Hepatocyte (in vitro differentiated cells): ENCODE results near the gene CR2. TPM values are rescaled to one million over a fixed set of nuclear protein-coding genes. Genes with fewer than 3 reads are reported as not detected.

Experiments
- DNase-seq: peaks from one replicate; pipeline ENCODE4 v3.0.0-alpha.2; 2016; ENCODE audit warnings: low spot score
- H2AFZ ChIP-seq: fragments of 200-600 bp; sonication (generic); 2 replicates; pipeline ENCODE4 v1.6.0; 2016; ENCODE audit warnings: antibody characterized with exemption, mild to moderate bottlenecking
- H3K27ac ChIP-seq: fragments of 200-600 bp; sonication (generic); 2 replicates; pipeline ENCODE4 v1.5.1; 2016; ENCODE audit warnings: mild to moderate bottlenecking
- H3K27me3 ChIP-seq: fragments of 200-600 bp; sonication (generic); 2 replicates; pipeline ENCODE4 v1.6.1; 2016
- H3K36me3 ChIP-seq: fragments of 200-600 bp; sonication (generic); replicated peaks from 2 replicates; pipeline ENCODE4 v1.5.1; 2016; ENCODE audit warnings: low read depth; ENCODE audit not compliant: insufficient read depth
- H3K4me1 ChIP-seq: fragments of 200-600 bp; sonication (generic); 2 replicates; pipeline ENCODE4 v1.5.1; 2016; ENCODE audit warnings: mild to moderate bottlenecking, moderate library complexity; ENCODE audit not compliant: insufficient read depth
- H3K4me2 ChIP-seq: fragments of 200-600 bp; sonication (generic); 2 replicates; pipeline ENCODE4 v1.6.0; 2016
- H3K4me3 ChIP-seq: fragments of 200-600 bp; sonication (generic); 2 replicates; pipeline ENCODE4 v1.5.1; 2016; ENCODE audit warnings: mild to moderate bottlenecking
- H3K79me2 ChIP-seq: fragments of 200-600 bp; sonication (generic); 2 replicates; pipeline ENCODE4 v1.6.0; 2017; ENCODE audit warnings: mild to moderate bottlenecking
- H3K9me2 ChIP-seq: fragments of 200-600 bp; sonication (generic); replicated peaks from 2 replicates; pipeline ENCODE4 v1.6.0; 2017; ENCODE audit warnings: mild to moderate bottlenecking; ENCODE audit not compliant: insufficient read depth
- H3K9me3 ChIP-seq: fragments of 200-600 bp; sonication (generic); 2 replicates; pipeline ENCODE4 v1.5.1; 2016; ENCODE audit warnings: low read depth, mild to moderate bottlenecking
- H4K20me1 ChIP-seq: fragments of 200-600 bp; sonication (generic); 2 replicates; pipeline ENCODE4 v1.6.0; 2016; ENCODE audit warnings: mild to moderate bottlenecking; ENCODE audit not compliant: insufficient read depth, poor library complexity, severe bottlenecking
- CTCF ChIP-seq: fragments of 200-600 bp; sonication (generic); IDR thresholded peaks from 2 replicates; pipeline ENCODE4 v1.5.1; 2016; ENCODE audit warnings: antibody characterized with exemption, mild to moderate bottlenecking; ENCODE audit not compliant: poor library complexity
- EZH2 ChIP-seq: fragments of 200-600 bp; sonication (generic); IDR thresholded peaks from 2 replicates; pipeline ENCODE4 v1.6.1; 2016; ENCODE audit warnings: antibody characterized with exemption, mild to moderate bottlenecking, borderline replicate concordance
- EZH2phosphoT487 ChIP-seq: fragments of 200-600 bp; sonication (generic); IDR thresholded peaks from one replicate; pipeline ENCODE4 v1.6.1; 2018; ENCODE audit warnings: antibody characterized with exemption, mild to moderate bottlenecking, low read depth, moderate library complexity; ENCODE audit not compliant: unreplicated experiment, severe bottlenecking
- WGBS: methylation state at CpG from one replicate; pipeline ENCODE4 v1.1.6; 2016; ENCODE audit warnings: low lambda C conversion rate; ENCODE audit errors: missing lambda C conversion rate; 5-methylcytosine and 5-hydroxymethylcytosine counted together
- polyA plus RNA-seq: library from polyadenylated mRNA; unstranded; fragments of >200 nt; fragmentation: Nextera tagmentation; extraction: Ambion mirVana; gene quantifications from 2 replicates; pipeline ENCODE4 v1.2.1, GENCODE V29; 2016
- total RNA-seq: library from RNA; depleted of rRNA; stranded (reverse); fragments of >200 nt; gene quantifications from 2 replicates; pipeline ENCODE4 v1.2.3, GENCODE V29; 2014

CR2 gene
- total and polyA plus RNA-seq, 2 experiments from 2014 or later = 0.17 TPM; not detected in 1

DNA sequence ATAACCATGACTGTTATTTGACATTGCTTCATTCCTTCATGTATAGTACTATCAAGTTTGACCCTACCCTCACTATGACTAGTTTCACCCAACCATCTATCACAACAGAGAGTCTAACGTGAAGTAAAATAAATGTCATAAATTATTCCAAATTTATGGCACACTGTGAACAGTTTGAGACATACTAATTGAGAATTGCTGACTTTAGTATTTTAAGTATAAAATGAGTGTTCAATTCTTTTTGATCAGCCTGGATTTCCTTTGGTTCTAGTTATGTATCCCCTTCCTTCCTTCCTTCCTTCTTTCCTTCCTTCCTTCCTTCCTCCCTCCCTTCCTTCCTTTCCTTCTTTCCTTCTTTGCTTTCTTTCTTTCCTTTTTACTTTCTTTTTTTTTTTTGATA is 56.3 kb downstream of the CR2 start:
- no peak for TF ChIP-seq CTCF
- TF ChIP-seq EZH2phosphoT487 = no peak
- no peak for TF ChIP-seq EZH2
- Histone ChIP-seq H3K9me2 (no peaks in the 10 kb centered on the region), H3K9me3 (no peaks in the 10 kb centered on the region), H3K79me2 (no peaks in the 10 kb centered on the region), H3K4me1 (no peaks in the 10 kb centered on the region), H3K27ac (no peak overlapping the region), H3K27me3 (no peaks in the 10 kb centered on the region), H3K4me3 (no peak overlapping the region), H3K36me3 (no peaks in the 10 kb centered on the region), H4K20me1 (no peaks in the 10 kb centered on the region), H3K4me2 (no peak overlapping the region), H2AFZ (no peak overlapping the region)
- 88% methylated on average over 1 of the region's 1 CpG for WGBS
- no peak for DNase-seq

- H4K20me1 ChIP-seq = no peaks in the 10 kb centered on the region
- no peaks in the 10 kb centered on the region for H3K79me2 ChIP-seq
- 100% methylated on average over 6 of the region's 13 CpGs for WGBS
- no peaks in the 10 kb centered on the region for H3K9me2 ChIP-seq
- H3K4me3 ChIP-seq = no peak overlapping the region
- no peaks in the 10 kb centered on the region for H3K4me1 ChIP-seq
- no peak overlapping the region for H2AFZ ChIP-seq
- no peak for DNase-seq
- TF ChIP-seq EZH2phosphoT487 = no peak
- H3K36me3 ChIP-seq = no peaks in the 10 kb centered on the region
- H3K9me3 ChIP-seq = no peaks in the 10 kb centered on the region
- H3K27me3 ChIP-seq = no peaks in the 10 kb centered on the region
- H3K4me2 ChIP-seq = no peak overlapping the region
- no peak overlapping the region for H3K27ac ChIP-seq
Observed at GRCh38 chr1:207514890-207515289, 60.8 kb downstream of the CR2 start.

DNA sequence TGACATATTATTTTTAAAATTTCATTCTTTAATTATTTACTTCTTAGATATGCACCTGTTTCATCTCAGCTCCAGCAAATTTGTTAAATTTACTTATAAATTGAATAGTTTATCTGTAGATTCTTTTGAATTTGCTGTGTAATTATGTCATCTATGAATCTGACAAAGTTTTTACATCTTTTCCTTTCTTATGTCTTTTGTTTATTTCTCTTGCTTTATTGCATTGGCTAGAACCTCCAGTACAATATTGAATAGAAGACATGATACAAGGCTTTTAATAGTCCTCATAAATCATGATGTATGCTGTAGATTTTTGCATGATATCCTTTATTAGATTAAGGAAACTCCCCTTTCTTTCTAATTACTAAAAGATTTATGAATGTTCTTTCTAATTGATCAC is 62.6 kb downstream of the CR2 start:
- H3K4me2 ChIP-seq = no peak overlapping the region
- no peak overlapping the region for H2AFZ ChIP-seq
- H4K20me1 ChIP-seq = no peaks in the 10 kb centered on the region
- H3K27me3 ChIP-seq = no peaks in the 10 kb centered on the region
- H3K4me3 ChIP-seq = no peak overlapping the region
- no peaks in the 10 kb centered on the region for H3K9me2 ChIP-seq
- no peak for DNase-seq
- H3K36me3 ChIP-seq = no peaks in the 10 kb centered on the region
- H3K9me3 ChIP-seq = no peaks in the 10 kb centered on the region
- H3K79me2 ChIP-seq = no peaks in the 10 kb centered on the region
- no peak overlapping the region for H3K27ac ChIP-seq
- no peaks in the 10 kb centered on the region for H3K4me1 ChIP-seq
- TF ChIP-seq EZH2 = no peak
- TF ChIP-seq CTCF = no peak
- no peak for TF ChIP-seq EZH2phosphoT487

DNA sequence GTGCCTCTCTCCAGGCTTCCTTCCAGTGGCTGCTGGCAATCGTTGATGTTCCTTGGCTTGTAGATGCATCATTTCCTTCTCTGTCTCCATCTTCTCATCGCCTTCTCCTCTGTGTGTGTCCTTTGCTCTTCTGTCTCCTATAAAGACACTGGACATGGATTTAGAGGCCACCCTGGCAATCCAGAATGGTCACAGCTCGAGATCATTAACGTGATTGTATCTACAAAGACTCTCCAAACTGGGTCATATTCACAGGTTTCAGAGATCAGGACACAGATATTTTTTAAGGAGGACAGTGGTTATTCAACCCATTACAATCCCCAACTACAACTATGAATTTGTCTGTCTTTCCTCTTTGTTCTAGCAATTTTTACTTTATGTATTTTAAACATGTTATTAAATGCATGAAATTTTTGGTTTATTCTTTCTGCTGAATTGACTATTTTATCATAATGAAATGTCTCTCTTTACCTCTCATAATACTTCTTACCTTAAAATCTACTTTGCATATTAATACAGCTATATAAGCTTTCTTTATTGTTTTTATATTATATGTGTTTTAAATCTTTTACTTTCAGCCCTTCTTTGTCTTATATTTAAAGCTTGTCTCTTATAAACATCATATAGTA is 64.6 kb downstream of the CR2 start:
- H4K20me1 ChIP-seq = no peaks in the 10 kb centered on the region
- 82% methylated on average over 4 of the region's 4 CpGs for WGBS
- no peak for DNase-seq
- H3K27me3 ChIP-seq = no peaks in the 10 kb centered on the region
- H3K9me3 ChIP-seq = no peaks in the 10 kb centered on the region
- no peak overlapping the region for H2AFZ ChIP-seq
- H3K4me1 ChIP-seq = no peaks in the 10 kb centered on the region
- H3K79me2 ChIP-seq = no peaks in the 10 kb centered on the region
- no peaks in the 10 kb centered on the region for H3K36me3 ChIP-seq
- no peak overlapping the region for H3K4me2 ChIP-seq
- no peak for TF ChIP-seq CTCF
- no peak for TF ChIP-seq EZH2phosphoT487
- no peak for TF ChIP-seq EZH2
- no peak overlapping the region for H3K27ac ChIP-seq
- no peak overlapping the region for H3K4me3 ChIP-seq
- H3K9me2 ChIP-seq = no peaks in the 10 kb centered on the region
